RWPE2 (cell line): ENCODE measurements around the gene GPR152.

Source experiments
- ATAC-seq: fragments of 200-7000 bp; cut with Tn5 transposase; 3 replicates; pipeline ENCODE4 v1.9.1; 2021; ENCODE audit warnings: low read depth
- DNase-seq: peaks from one replicate; pipeline ENCODE4 v3.0.0-alpha.2; 2020; ENCODE audit warnings: low spot score
- H3K27ac ChIP-seq: fragments of 450-650 bp; 2 replicates; pipeline ENCODE4 v1.5.1; 2017; ENCODE audit warnings: mild to moderate bottlenecking; ENCODE audit not compliant: poor library complexity, severe bottlenecking
- H3K27me3 ChIP-seq: fragments of 250-450 bp; sonication (Bioruptor Pico); 2 replicates; pipeline ENCODE4 v1.5.1; 2021; ENCODE audit warnings: mild to moderate bottlenecking, moderate library complexity; ENCODE audit not compliant: insufficient read depth, poor library complexity, severe bottlenecking
- H3K36me3 ChIP-seq: fragments of 250-450 bp; sonication (Bioruptor Pico); 2 replicates; pipeline ENCODE4 v1.5.1; 2020; ENCODE audit warnings: low read depth, mild to moderate bottlenecking, moderate library complexity
- H3K4me1 ChIP-seq: fragments of 250-450 bp; sonication (Bioruptor Pico); 2 replicates; pipeline ENCODE4 v1.5.1; 2021; ENCODE audit warnings: mild to moderate bottlenecking, moderate library complexity; ENCODE audit not compliant: insufficient read depth, poor library complexity, severe bottlenecking
- H3K4me3 ChIP-seq: fragments of 250-450 bp; sonication (Bioruptor Pico); 2 replicates; pipeline ENCODE4 v1.5.1; 2021; ENCODE audit warnings: mild to moderate bottlenecking, moderate library complexity; ENCODE audit not compliant: severe bottlenecking
- H3K9me3 ChIP-seq: fragments of 250-450 bp; sonication (Bioruptor Pico); 2 replicates; pipeline ENCODE4 v1.5.1; 2021; ENCODE audit warnings: mild to moderate bottlenecking, moderate library complexity; ENCODE audit not compliant: severe bottlenecking
- CTCF ChIP-seq: fragments of 450-650 bp; IDR thresholded peaks from one replicate; pipeline ENCODE4 v1.5.1; 2017; ENCODE audit warnings: mild to moderate bottlenecking, moderate library complexity; ENCODE audit not compliant: poor library complexity, severe bottlenecking

Gene GPR152

GRCh38 chr11:67452141-67452952 lies at the start of gene GPR152:
GPR152 (minus strand) TSS chr11:67452729; CDS start chr11:67452724, 5 bp downstream.
- Histone ChIP-seq H3K27ac (no peak within 1 kb of the TSS), H3K9me3 (no peaks in the 10 kb centered on the region), H3K4me3 (no peak within 1 kb of the TSS), H3K27me3 (no peaks in the 10 kb centered on the region), H3K4me1 (no peaks in the 10 kb centered on the region), H3K36me3 (no peaks in the 10 kb centered on the region)
- TF ChIP-seq CTCF: no peak
- DNase-seq (peak; percentile 47), ATAC-seq (no peak)

GRCh38 chr11:67501854-67502253 lies 49.3 kb upstream of the GPR152 start:
- no peak for TF ChIP-seq CTCF
- peaks cover 10% of the 10 kb centered on the region for H3K4me1 ChIP-seq
- H3K9me3 ChIP-seq: no peaks in the 10 kb centered on the region
- no peak overlapping the region for H3K27ac ChIP-seq
- ATAC-seq (no peak), DNase-seq (no peak)
- peaks cover 19% of the 10 kb centered on the region for H3K36me3 ChIP-seq
- no peak overlapping the region for H3K4me3 ChIP-seq
- no peaks in the 10 kb centered on the region for H3K27me3 ChIP-seq

- ATAC-seq: no peak
- H3K36me3 ChIP-seq: peaks cover 18% of the 10 kb centered on the region
- DNase-seq: no peak
- H3K9me3 ChIP-seq: no peaks in the 10 kb centered on the region
- no peak for TF ChIP-seq CTCF
- H3K27me3 ChIP-seq: no peaks in the 10 kb centered on the region
- H3K27ac ChIP-seq: no peak overlapping the region
- H3K4me3 ChIP-seq: no peak overlapping the region
- peaks cover 4% of the 10 kb centered on the region for H3K4me1 ChIP-seq
Measured at GRCh38 chr11:67500831-67501715, 48.5 kb upstream of the GPR152 start.

- Histone ChIP-seq H3K9me3 (no peaks in the 10 kb centered on the region), H3K36me3 (peaks cover 18% of the 10 kb centered on the region), H3K27me3 (no peaks in the 10 kb centered on the region), H3K4me1 (peaks cover 1% of the 10 kb centered on the region), H3K27ac (no peak overlapping the region), H3K4me3 (no peak overlapping the region)
- ATAC-seq (no peak), DNase-seq (no peak)
- TF ChIP-seq CTCF: no peak
Measured at GRCh38 chr11:67500484-67500821, 47.9 kb upstream of the GPR152 start.
